Spleen (tissue), 7 donors: ENCODE measurements around the gene EPHA3.

Experiments
- POLR2A ChIP-seq, 3 donors: fragments of 450-650 bp; IDR thresholded peaks; one replicate each; pipeline ENCODE4 v1.5.1; 2017; ENCODE audit warnings: antibody characterized with exemption in 3 of 3, mild to moderate bottlenecking in 1 of 3
- TF ChIP-seq, protein P1 (sequence below), 11 experiments: fragments of 200-600 bp in 7 of 11; fragments of 450-650 bp in 4 of 11; sonication (generic) in 4 of 11; IDR thresholded peaks in 8 of 11; conservative IDR thresholded peaks in 3 of 11; 1 replicate in 7 of 11; 2 replicates in 4 of 11; pipeline versions ENCODE4 v1.4.0 to v1.8.0; 2016 to 2021; ENCODE audit warnings: antibody characterized with exemption in 11 of 11, inconsistent platforms in 4 of 11, mild to moderate bottlenecking in 1 of 11
- donor health status: DM: no; HTN: no; CAD: no; lungs with moderate emphysema.
- donor health status: DM: no; HTN: no; CAD: no.
- donor health status: DM: no; HTN: no; CAD: no.

DNA sequence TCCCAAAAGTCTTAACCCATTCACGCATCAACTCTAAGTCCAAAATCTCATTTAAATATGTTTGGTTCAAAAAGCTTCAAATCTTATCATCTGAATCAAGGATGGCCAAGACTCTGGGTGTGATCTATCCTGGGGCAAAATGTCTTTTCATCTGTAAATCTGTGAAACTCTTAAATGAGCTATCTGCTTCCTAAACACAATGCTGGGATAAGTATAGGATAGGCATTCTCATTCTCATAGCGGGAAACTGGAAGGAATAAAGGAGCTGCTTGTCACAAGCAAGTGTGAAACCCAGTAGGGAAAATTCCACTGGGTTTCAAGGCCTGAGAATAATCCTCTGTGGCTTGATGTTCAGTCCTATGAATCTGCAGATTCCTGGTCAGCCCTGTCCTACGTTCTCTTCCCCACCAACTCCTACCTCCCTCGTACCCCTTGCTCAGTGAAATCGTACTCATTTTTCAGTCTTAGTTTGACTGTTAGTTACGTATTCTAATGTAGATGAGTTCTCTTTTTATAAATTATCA lies 156.7 kb downstream of the EPHA3 start:
- TF ChIP-seq, protein P1, sequence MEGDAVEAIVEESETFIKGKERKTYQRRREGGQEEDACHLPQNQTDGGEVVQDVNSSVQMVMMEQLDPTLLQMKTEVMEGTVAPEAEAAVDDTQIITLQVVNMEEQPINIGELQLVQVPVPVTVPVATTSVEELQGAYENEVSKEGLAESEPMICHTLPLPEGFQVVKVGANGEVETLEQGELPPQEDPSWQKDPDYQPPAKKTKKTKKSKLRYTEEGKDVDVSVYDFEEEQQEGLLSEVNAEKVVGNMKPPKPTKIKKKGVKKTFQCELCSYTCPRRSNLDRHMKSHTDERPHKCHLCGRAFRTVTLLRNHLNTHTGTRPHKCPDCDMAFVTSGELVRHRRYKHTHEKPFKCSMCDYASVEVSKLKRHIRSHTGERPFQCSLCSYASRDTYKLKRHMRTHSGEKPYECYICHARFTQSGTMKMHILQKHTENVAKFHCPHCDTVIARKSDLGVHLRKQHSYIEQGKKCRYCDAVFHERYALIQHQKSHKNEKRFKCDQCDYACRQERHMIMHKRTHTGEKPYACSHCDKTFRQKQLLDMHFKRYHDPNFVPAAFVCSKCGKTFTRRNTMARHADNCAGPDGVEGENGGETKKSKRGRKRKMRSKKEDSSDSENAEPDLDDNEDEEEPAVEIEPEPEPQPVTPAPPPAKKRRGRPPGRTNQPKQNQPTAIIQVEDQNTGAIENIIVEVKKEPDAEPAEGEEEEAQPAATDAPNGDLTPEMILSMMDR (IDR thresholded peaks at IDR 0.05 in 8 of 11, conservative IDR thresholded peaks at IDR 0.05 in 3 of 11), result no peak
- TF ChIP-seq POLR2A (IDR thresholded peaks at IDR 0.05), result no peak
